ENCODE measurements around the gene KRT38. TPM values are rescaled to one million over a fixed set of nuclear protein-coding genes. Genes with fewer than 3 reads are reported as not detected.

The KRT38 gene
- total RNA-seq, 4 donors from 2014 or later: not detected

DNA sequence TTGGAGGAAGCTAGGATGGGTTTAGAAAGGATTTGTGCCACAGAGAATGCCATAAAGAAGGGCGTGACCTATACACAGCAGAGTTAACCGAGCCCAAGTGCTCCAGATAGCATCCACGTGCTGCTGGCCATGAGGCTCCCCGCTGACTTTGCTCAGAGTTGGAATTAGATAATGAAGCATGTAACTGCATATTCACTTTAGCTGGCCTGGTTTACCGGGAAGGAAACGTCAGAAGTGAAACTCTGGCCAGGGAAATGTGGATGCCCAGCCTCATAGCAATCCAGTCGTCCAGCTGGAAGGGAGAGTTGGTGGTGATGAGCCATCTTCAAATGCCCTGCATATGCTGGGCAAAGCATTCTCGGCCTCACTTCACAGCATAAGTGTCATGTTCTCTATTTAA is 34.1 kb upstream of the KRT38 start:
- TF ChIP-seq, protein P1, sequence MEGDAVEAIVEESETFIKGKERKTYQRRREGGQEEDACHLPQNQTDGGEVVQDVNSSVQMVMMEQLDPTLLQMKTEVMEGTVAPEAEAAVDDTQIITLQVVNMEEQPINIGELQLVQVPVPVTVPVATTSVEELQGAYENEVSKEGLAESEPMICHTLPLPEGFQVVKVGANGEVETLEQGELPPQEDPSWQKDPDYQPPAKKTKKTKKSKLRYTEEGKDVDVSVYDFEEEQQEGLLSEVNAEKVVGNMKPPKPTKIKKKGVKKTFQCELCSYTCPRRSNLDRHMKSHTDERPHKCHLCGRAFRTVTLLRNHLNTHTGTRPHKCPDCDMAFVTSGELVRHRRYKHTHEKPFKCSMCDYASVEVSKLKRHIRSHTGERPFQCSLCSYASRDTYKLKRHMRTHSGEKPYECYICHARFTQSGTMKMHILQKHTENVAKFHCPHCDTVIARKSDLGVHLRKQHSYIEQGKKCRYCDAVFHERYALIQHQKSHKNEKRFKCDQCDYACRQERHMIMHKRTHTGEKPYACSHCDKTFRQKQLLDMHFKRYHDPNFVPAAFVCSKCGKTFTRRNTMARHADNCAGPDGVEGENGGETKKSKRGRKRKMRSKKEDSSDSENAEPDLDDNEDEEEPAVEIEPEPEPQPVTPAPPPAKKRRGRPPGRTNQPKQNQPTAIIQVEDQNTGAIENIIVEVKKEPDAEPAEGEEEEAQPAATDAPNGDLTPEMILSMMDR (IDR thresholded peaks at IDR 0.05; ENCODE audit: low read depth): no peak

DNA sequence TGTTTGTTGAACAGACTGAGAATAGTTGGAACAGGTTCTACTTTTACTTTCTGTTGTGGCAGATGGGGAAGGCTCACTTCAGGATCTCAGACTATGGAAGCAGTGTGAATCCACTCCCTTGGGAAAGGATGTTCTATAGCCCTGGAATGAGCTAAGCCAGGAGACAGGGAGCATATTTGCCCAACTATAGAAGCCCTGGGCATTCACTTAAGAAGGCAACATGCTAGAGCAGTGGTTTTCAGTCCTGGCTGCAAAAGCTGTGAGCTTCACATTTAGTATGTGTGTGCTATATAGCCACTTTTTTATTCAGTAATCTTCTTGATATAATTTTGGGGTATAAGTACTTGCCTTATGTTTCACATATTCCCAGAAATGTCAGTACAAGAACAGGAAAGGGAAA is 27.6 kb upstream of the KRT38 start:
- TF ChIP-seq, protein P1 (IDR thresholded peaks at IDR 0.05; ENCODE audit: low read depth): no peak

DNA sequence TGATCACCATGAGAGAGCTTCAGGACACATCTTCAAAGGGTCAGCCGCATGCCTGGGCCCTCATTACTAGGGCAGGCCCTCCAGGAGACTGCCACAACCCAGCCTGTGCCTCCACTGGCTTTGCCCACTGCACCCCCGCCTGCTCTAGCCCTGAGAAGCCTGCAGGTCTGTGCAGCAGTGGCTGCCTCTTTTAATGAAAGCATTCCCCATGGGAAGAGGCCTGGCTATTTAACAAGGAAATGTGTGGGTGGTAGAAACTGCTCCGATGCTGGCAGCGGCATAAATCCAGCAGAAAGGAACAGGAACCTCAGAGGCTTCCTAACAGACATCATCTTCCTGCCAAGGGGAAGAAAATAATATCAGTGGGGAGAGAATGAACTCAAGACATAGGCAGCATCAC is 26.8 kb upstream of the KRT38 start:
- TF ChIP-seq, protein P1 (IDR thresholded peaks at IDR 0.05; ENCODE audit: low read depth): no peak

DNA sequence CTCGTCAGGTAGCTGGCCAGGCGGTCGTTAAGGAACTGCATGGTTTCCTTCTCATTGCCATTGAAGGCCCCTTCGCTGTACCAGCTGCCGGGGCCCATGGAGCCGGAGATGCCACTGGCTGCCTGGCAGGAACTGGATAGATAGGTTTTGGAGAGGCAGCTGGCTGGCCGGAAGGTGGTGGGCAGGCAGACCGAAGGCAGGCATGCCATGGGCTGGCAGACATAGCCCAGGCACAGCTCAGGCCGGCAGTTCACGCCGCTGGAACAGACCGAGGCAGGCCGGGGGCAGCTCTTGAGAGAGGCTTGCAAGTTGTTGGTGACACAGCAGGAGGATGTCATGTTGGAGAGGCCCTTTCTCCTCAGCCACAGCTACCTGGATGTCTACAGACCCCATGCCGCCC is 26.2 kb upstream of the KRT38 start, which contains the start of gene KRT32:
KRT32 (minus strand) TSS at position 399 of the 400 bp plus-strand sequence; CDS start at position 338, 61 bp downstream.
- TF ChIP-seq, protein P1 (IDR thresholded peaks at IDR 0.05; ENCODE audit: low read depth): no peak

DNA sequence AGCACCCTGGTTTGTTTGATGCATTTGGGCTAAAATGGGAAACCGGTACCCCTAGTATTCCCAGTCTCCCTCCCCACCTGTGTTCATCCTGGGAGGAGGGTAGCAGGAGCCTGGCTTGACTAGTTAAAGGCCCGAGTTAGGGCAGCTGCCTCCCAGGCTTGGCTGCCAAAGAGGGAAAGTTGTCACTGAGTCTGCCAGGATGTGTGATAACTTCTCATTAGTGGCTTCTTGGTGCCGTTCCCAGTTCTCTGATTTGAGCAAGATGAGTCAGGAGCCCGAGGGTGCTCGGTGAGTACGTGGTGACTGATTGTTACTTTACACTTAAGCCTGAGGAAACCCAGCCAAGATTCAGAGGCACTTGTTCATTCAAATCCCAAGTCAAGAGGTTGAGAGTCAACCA is 23.9 kb upstream of the KRT38 start:
- TF ChIP-seq, protein P1 (IDR thresholded peaks at IDR 0.05; ENCODE audit: low read depth): no peak

DNA sequence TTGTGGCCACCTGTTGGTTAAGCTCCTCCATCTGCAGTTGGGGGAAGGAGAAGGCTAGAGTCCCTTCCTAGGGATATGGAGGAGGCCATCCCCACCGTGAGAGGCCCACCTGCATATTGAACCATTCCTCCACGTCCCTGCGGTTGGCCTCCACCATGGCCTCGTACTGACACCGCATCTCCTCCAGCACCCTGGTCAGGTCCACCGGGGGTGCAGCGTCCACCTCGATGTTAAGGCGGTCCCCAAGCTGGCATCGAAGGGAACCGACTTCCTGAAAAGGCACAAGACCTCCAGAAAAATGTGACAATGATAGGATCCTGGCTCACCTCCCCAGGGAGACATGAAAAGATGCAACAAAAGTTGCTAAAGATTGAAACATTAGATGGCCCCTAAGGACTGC is 23.4 kb upstream of the KRT38 start:
- TF ChIP-seq, protein P1 (IDR thresholded peaks at IDR 0.05; ENCODE audit: low read depth): no peak

DNA sequence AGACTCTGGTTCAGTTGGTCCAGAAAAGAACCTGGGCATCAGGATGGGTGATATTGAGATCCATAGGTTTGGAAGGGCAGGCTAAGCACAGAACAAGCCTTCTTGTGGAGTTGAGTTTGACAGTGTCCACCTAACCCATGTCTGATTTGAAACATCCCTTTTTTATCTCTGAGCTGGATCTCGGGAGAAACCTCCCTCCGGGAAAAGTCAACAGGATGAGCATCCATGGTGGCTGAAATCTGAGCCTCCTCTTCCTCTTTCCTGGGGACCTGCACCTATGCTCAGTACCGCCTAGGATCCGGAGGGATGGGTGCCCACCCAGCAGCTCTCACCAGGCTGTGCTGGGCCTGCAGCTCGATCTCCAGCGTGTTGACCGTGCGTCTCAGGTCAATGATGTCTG is 23.0 kb upstream of the KRT38 start:
- TF ChIP-seq, protein P1 (IDR thresholded peaks at IDR 0.05; ENCODE audit: low read depth): no peak

Data from subcutaneous adipose tissue (tissue), 4 donors.